HepG2 (cell line): ENCODE data around the gene ICE2. TPM values are rescaled to one million over a fixed set of nuclear protein-coding genes. Genes with fewer than 3 reads are reported as not detected.

ENCODE experiments used
- ATAC-seq: fragments of 200-7000 bp; cut with Tn5 transposase; 3 replicates; pipeline ENCODE4 v1.9.1; 2020; ENCODE audit warnings: mild to moderate bottlenecking, moderate library complexity
- BruUV-seq: library from RNA; stranded (reverse); fragments of 400-500 nt; replicated peaks from 2 replicates; lab custom pipeline; 2021; lab: Mats Ljungman, UMichigan
- CTCF ChIA-PET: fragments of 300-600 bp; formaldehyde crosslinking; extraction: SDS; loops from one replicate; lab custom pipeline; 2021; ENCODE audit warnings: low total read pairs, inconsistent platforms, low intra/inter-chr PET ratio; lab: Yijun Ruan, JAX
- POLR2A ChIA-PET: fragments of 350-600 bp; sonication (Branson Sonifier 250); formaldehyde crosslinking; loops from one replicate; lab custom pipeline; 2020; ENCODE audit warnings: antibody characterized with exemption, inconsistent platforms; lab: Yijun Ruan, JAX
- DNase-seq: peaks from one replicate; pipeline ENCODE4 v3.0.0-alpha.2; 2015; ENCODE audit warnings: low spot score
- FAIRE-seq: peaks from 3 replicates; lab custom pipeline; 2011; peaks lifted over from hg19 to GRCh38; lab: Jason Lieb, UNC
- H2AFZ ChIP-seq: one replicate; pipeline ENCODE4 v1.6.1; 2011; ENCODE audit warnings: low read length, inconsistent platforms
- H3K27ac ChIP-seq: fragments of 300-600 bp; 3 replicates; pipeline ENCODE4 v1.8.0; 2011; ENCODE audit warnings: mixed run types, mild to moderate bottlenecking, mixed read lengths, low read length, inconsistent platforms; ENCODE audit not compliant: insufficient read depth; ENCODE audit errors: extremely low read length
- H3K27me3 ChIP-seq, 2 experiments: fragments of 200-600 bp in 1 of 2; 2 replicates in 1 of 2; 3 replicates in 1 of 2; pipeline versions ENCODE4 v1.6.0 to v1.8.0; 2011; ENCODE audit warnings: low read length in 2 of 2, mild to moderate bottlenecking in 2 of 2, moderate library complexity in 2 of 2, inconsistent platforms in 1 of 2; ENCODE audit not compliant: insufficient read depth in 2 of 2, control insufficient read depth in 1 of 2
- H3K36me3 ChIP-seq, 2 experiments: fragments of 200-600 bp in 1 of 2; replicated peaks in 1 of 2; 2 replicates in 1 of 2; 3 replicates in 1 of 2; pipeline versions ENCODE4 v1.5.1 to v1.8.0; 2011; ENCODE audit warnings: low read length in 2 of 2, inconsistent platforms in 1 of 2; ENCODE audit not compliant: insufficient read depth in 2 of 2, control insufficient read depth in 1 of 2
- H3K4me1 ChIP-seq: 2 replicates; pipeline ENCODE4 v1.5.1; 2012; ENCODE audit warnings: low read length, inconsistent platforms; ENCODE audit not compliant: insufficient read depth
- H3K4me2 ChIP-seq: 2 replicates; pipeline ENCODE4 v1.6.0; 2011; ENCODE audit warnings: low read depth, low read length, inconsistent platforms
- H3K4me3 ChIP-seq, 3 experiments: fragments of 200-600 bp in 1 of 3; sonication (generic), shearing (Covaris generic) in 1 of 3; replicated peaks in 1 of 3; 2 replicates each; pipeline ENCODE4 v1.5.1; 2011 to 2016; ENCODE audit warnings: low read length in 3 of 3, inconsistent platforms in 2 of 3, low read depth in 2 of 3, mild to moderate bottlenecking in 2 of 3, control low read depth in 1 of 3, mixed read lengths in 1 of 3; ENCODE audit not compliant: insufficient read depth in 1 of 3
- H3K79me2 ChIP-seq: one replicate; pipeline ENCODE4 v1.6.1; 2011; ENCODE audit warnings: low read length, inconsistent platforms; ENCODE audit not compliant: insufficient read depth
- H3K9ac ChIP-seq: 2 replicates; pipeline ENCODE4 v1.6.0; 2011; ENCODE audit warnings: mild to moderate bottlenecking, low read depth, low read length, inconsistent platforms; ENCODE audit not compliant: insufficient read depth
- H3K9me3 ChIP-seq: 2 replicates; pipeline ENCODE4 v1.5.1; 2012; ENCODE audit warnings: mild to moderate bottlenecking, low read length
- H4K20me1 ChIP-seq: 2 replicates; pipeline ENCODE4 v1.6.0; 2011; ENCODE audit warnings: inconsistent platforms, mild to moderate bottlenecking, low read length, moderate library complexity; ENCODE audit not compliant: insufficient read depth
- CC2D1A ChIP-seq: sonication (generic); formaldehyde crosslinking; IDR thresholded peaks from 2 replicates; pipeline ENCODE4 v1.8.1; 2023; ENCODE audit warnings: mild to moderate bottlenecking, missing genetic modification reagents
- DZIP1 ChIP-seq: sonication (generic); formaldehyde crosslinking; IDR thresholded peaks from 2 replicates; pipeline ENCODE4 v1.5.0; 2020; ENCODE audit warnings: mild to moderate bottlenecking, missing genetic modification reagents
- HHEX ChIP-seq: IDR thresholded peaks from 2 replicates; pipeline ENCODE4 v1.6.1; 2016; ENCODE audit warnings: control low read depth
- ZNF251 ChIP-seq: sonication (generic); formaldehyde crosslinking; IDR thresholded peaks from 2 replicates; pipeline ENCODE4 v1.9.0; 2021; ENCODE audit warnings: mild to moderate bottlenecking, missing genetic modification reagents
- ZNF317 ChIP-seq: sonication (generic); formaldehyde crosslinking; IDR thresholded peaks from 2 replicates; pipeline ENCODE4 v1.5.0; 2020; ENCODE audit warnings: mild to moderate bottlenecking, missing genetic modification reagents
- ZNF557 ChIP-seq: sonication (generic); formaldehyde crosslinking; IDR thresholded peaks from 2 replicates; pipeline ENCODE4 v1.4.0; 2020; ENCODE audit warnings: missing genetic modification reagents
- ZNF724P ChIP-seq: sonication (generic); formaldehyde crosslinking; IDR thresholded peaks from 2 replicates; pipeline ENCODE4 v1.8.0; 2022; ENCODE audit warnings: missing genetic modification reagents, borderline replicate concordance
- WGBS: methylation state at CpG from one replicate; pipeline ENCODE4 v1.1.6; 2017; ENCODE audit warnings: low lambda C conversion rate; 5-methylcytosine and 5-hydroxymethylcytosine counted together
- in situ Hi-C: cut with HindIII; loops from 2 replicates; pipeline ENCODE4 v1.10.0; 2017; ENCODE audit warnings: low pct_unique_long_range_greater_than_20kb; ENCODE audit not compliant: extremely low pct_ligation_motif_present
- intact Hi-C: fragments of 100-400 bp; cut with micrococcal nuclease; formaldehyde crosslinking; loops from one replicate; pipeline ENCODE4 v1.10.0; 2022; ENCODE audit not compliant: unreplicated experiment
- polyA plus RNA-seq, 8 experiments: library from polyadenylated mRNA; depleted of rRNA in 3 of 8; stranded (reverse) in 7 of 8; unstranded in 1 of 8; fragments of >200 nt; fragmentation: Illumina TruSeq in 4 of 8; extraction: Trizol in 4 of 8; gene quantifications; 2 replicates each; pipeline versions ENCODE4 v1.2.1 to v1.2.3, GENCODE V29; 2011 to 2016; ENCODE audit warnings: low read depth in 4 of 8, missing spikeins in 1 of 8, mixed read lengths in 1 of 8; ENCODE audit not compliant: insufficient read depth in 1 of 8
- total RNA-seq, 5 experiments: library from RNA; depleted of rRNA; stranded (reverse); fragments of >200 nt; fragmentation: Illumina TruSeq; extraction: Trizol; gene quantifications; 2 replicates each; pipeline ENCODE4 v1.2.3, GENCODE V29; 2016; ENCODE audit warnings: low read depth in 1 of 5

The ICE2 gene
- total and polyA plus RNA-seq, 2 of the 13 experiments (the other 11 are each of a cell fraction or from before 2014, with no cell fraction given), result 24.8 to 26.4 TPM

GRCh38 chr15:60442031-60442650, 36.8 kb downstream of the ICE2 start:
- H3K4me3 ChIP-seq, result no peak overlapping the region
- H2AFZ ChIP-seq, result no peak overlapping the region
- H3K4me1 ChIP-seq, result peaks cover 17% of the 10 kb centered on the region
- no peaks in the 10 kb centered on the region for H3K27me3 ChIP-seq
- no peak for TF ChIP-seq CC2D1A (CRISPR knock-in tag)
- 79% methylated on average over 2 of the region's 2 CpGs for WGBS
- intact Hi-C loops (loop anchor here (5.0 kb wide), 2 partner anchors 50 to 70 kb away; no protein-coding TSS in a partner anchor), in situ Hi-C loops (loop anchor here (5.0 kb wide), 1 partner anchor 80 kb away; no protein-coding TSS in a partner anchor)
- no peaks in the 10 kb centered on the region for H3K79me2 ChIP-seq
- no peak for ATAC-seq
- FAIRE-seq, result no peak
- ChIA-PET CTCF (interaction anchor here (1.1 kb wide), 1 partner anchor 82 kb away, joined by 4 read pairs; no protein-coding TSS in a partner anchor), POLR2A (interaction anchor here (1.0 kb wide), 1 partner anchor 49 kb away, joined by 4 read pairs; no protein-coding TSS in a partner anchor)
- H3K27ac ChIP-seq, result no peak overlapping the region
- no peaks in the 10 kb centered on the region for H4K20me1 ChIP-seq
- H3K9ac ChIP-seq, result no peak overlapping the region
- H3K36me3 ChIP-seq, result peaks cover 0 to 3% of the 10 kb centered on the region in 2 experiments; a peak in 3 of 5 replicates
- no TSS peak for BruUV-seq
- no peaks in the 10 kb centered on the region for H3K9me3 ChIP-seq
- no peak overlapping the region for H3K4me2 ChIP-seq
- no peak for DNase-seq

GRCh38 chr15:60441331-60441730, 37.6 kb downstream of the ICE2 start:
- no TSS peak for BruUV-seq
- TF ChIP-seq ZNF557 (CRISPR knock-in tag), result no peak
- no peak for TF ChIP-seq DZIP1
- TF ChIP-seq ZNF251, result no peak
- no peak for TF ChIP-seq ZNF317 (CRISPR knock-in tag)
- no peak for TF ChIP-seq ZNF724P (CRISPR knock-in tag)
- TF ChIP-seq HHEX (CRISPR knock-in tag), result no peak
- Histone ChIP-seq H3K27me3 (no peaks in the 10 kb centered on the region), H3K4me3 (no peak overlapping the region), H3K9ac (no peak overlapping the region), H3K4me1 (peaks cover 17% of the 10 kb centered on the region), H3K79me2 (no peaks in the 10 kb centered on the region), H3K9me3 (no peaks in the 10 kb centered on the region), H2AFZ (no peak overlapping the region), H3K27ac (no peak overlapping the region), H3K36me3 (peaks cover 0 to 3% of the 10 kb centered on the region in 2 experiments; a peak in 3 of 5 replicates), H3K4me2 (no peak overlapping the region), H4K20me1 (no peaks in the 10 kb centered on the region)
- 87% methylated on average over 1 of the region's 1 CpG for WGBS
- intact Hi-C loops (loop anchor here (5.0 kb wide), 2 partner anchors 49 to 69 kb away; no protein-coding TSS in a partner anchor), in situ Hi-C loops (loop anchor here (5.0 kb wide), 1 partner anchor 79 kb away; no protein-coding TSS in a partner anchor)
- ATAC-seq, result no peak
- no peak for DNase-seq
- FAIRE-seq, result no peak
- POLR2A ChIA-PET, result no interaction called here
- CTCF ChIA-PET, result interaction anchor here (1.1 kb wide), 1 partner anchor 82 kb away, joined by 4 read pairs; no protein-coding TSS in a partner anchor
